GM18498 (cell line): ENCODE results near the gene UBE2G2.

ENCODE experiments used
- ATAC-seq: cut with Tn5 transposase; IDR thresholded peaks from one replicate; pipeline ENCODE4 v1.9.1; 2021; ENCODE audit warnings: mild to moderate bottlenecking, moderate library complexity; ENCODE audit not compliant: unreplicated experiment

UBE2G2 gene

DNA sequence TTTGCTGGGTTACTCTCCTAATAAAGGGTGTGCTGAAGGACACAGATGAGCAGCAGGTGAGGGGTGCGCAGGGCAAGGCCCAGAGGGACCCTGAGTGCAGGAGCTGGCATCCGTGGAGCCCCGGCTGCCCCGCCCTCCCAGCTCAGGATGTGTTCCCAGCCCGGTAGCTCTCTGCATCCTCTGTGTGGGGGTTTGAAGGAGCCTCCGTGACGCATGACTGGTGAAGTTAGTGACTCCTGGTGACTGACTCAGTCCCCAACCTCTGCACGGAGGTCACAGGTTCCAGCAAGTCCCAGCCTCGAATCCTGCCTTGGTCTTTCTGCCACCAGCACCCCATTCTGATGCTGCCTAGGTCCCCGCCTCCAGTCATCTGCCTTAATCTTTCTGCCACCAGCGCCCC, 68.7 kb downstream of the UBE2G2 start:
- no peak for ATAC-seq

DNA sequence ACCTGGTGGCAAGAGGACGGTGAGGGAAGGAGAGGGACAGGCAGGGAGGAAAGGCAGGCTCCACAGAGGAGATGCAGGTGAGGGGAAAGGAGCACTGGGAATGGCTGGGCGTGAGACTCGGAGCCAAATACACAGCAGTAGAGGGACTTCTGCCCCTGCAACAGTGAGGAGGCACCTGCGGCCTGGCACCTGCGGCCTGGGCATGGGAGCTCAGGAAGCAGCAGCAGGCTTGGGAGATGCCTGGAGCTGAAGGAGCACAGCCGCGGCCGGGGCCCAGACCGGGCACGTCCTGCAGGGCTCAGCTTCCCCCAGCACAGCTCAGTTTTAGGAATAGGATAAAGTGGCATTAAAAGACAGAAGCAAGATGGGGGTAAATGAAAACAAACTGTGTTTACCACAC, 69.4 kb downstream of the UBE2G2 start:
- no peak for ATAC-seq

DNA sequence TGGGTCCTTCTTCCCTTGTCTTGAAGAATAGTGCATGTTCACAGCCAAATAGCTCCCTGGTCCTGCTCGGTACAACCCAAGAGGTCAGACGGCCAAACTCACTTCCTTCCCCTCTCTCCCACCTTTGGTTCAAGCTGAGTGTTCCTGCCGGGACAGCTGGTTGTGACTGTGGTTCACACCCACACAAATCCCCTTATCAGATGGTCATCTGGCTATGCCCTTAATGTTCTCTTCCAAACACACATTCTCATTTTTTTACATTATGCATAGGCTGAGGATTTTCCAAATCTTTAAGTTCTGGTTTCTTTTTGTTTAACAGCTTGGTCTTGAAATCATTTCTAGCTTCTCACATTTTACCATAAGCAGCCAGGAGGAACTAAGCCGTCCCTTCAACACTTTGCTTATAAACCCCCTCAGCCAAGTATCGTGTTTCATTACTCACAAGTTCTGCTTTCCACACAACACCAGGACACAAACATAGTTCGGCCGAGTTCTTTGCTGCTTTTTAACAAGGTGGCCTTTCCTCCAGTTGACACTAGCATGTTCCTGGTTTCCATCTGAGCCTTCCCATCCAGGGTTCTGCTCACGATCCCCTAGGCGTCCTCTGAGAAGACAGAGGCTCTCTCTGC, 70.6 kb downstream of the UBE2G2 start:
- ATAC-seq: no peak

- ATAC-seq: no peak
These were observed 71.6 kb downstream of the UBE2G2 start for GRCh38 chr21:44730028-44730395.

DNA sequence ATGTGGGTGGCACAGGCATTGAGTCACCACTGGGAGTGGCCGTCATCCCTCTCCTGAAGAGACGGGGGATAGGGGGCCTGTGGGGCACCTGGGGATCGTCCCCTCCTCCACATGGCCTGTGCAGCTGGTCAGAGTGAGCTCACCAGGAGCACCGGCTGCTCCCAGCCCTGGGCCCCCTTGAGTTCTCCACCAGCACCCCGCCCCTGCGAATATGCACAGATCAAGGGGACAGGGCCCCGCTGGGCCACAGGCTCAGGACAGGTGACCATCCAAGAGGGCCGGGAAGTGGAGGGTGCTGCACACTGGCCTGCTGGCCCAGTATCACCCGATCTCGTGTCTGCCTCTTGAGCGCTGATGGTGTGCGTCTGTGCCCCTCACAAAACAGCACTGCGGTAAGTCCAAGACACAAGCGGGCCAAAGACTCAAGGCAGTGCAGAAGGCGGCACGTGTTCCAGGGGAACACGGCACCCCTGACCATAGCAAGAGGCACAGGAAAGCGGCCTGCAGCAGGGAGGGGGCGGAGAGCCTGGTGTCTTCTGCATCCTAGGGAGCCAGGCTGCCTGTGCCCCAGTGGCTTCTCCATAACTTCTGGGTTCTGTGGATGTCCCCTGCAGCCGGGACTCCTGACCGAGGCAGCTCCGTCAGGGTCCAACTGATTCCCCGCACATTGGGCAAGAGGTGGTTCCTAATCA, 72.1 kb downstream of the UBE2G2 start:
- ATAC-seq: no peak

DNA sequence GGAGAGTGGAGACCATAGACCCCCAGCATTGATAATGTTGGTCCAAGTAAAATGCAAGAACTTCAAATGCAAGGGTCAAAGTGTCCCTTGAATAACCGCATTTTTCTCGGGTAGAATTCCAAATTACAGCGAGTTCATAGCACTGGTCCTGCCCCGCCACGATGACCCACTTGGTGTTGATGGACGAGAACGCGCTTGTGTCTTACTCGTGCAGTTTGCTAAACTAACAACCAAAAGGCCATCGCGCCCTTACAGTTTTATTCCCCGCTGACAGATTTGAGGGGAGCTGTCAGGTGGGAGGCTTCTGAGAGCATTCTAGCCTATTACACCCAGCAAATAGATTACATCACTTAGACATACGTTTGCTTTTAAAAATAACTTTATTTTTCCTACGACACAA, 72.9 kb downstream of the UBE2G2 start:
- ATAC-seq: no peak

DNA sequence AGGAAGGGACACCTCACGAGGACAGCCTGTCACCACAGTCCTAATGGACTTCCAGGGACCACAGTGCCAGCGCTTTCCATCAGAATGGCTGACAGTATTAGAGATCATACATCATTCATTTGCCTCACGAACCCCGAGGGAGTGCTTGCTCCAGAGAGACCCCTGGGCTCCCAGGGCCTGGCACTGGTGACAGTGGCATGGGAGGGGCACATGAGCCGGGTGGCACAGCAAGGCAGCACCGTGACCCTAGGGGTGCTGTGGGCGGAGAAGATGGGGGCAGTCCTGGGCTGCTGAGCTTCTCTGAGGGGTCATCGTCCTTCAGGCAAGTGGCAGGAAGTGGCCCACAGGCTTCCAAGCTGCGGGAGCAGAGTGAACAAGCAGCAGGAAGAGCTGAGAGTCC, 73.9 kb downstream of the UBE2G2 start:
- ATAC-seq: no peak

DNA sequence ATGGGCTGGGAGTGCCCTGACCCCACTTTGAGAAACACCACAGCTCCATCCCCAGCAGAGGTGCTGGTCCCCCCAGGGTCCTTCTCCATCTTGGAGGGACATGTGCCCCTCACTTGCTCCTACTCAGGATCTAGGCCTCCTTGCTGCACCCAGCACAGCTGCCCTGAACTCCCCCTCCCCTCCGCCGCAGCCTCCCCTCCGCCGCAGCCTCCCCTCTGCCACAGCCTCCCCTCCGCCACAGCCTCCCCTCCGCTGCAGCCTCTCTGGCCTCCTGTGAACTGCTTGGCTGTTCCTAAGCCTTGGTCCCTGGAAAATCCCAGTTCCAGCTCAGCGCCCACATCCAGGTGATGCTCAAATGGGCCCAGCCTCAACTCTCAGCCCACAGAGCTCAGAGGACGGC, 74.3 kb downstream of the UBE2G2 start:
- ATAC-seq: no peak

DNA sequence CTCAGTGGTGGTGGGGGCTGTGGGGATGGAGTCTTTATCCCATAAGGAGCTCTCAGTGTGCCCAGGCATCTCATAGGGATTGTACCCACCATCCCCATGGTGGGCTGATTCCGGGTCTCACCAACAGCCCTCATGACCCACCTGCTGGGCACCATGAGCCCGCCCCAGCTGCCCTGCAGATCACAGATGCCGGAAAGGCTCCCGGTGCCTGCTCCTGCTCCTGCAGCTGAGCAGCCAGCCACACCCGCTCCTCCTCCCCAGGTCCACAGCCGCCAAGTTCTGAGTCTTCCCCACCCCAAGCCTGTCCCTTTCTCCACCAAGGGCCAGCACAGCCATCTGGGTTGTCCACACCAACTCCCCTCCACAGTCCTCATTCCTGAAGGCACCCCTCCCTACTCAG, 74.8 kb downstream of the UBE2G2 start:
- ATAC-seq: no peak

- no peak for ATAC-seq
These were observed 76.7 kb downstream of the UBE2G2 start for GRCh38 chr21:44724926-44725325.

- no peak for ATAC-seq
These were observed 77.4 kb downstream of the UBE2G2 start for GRCh38 chr21:44724196-44724595.

DNA sequence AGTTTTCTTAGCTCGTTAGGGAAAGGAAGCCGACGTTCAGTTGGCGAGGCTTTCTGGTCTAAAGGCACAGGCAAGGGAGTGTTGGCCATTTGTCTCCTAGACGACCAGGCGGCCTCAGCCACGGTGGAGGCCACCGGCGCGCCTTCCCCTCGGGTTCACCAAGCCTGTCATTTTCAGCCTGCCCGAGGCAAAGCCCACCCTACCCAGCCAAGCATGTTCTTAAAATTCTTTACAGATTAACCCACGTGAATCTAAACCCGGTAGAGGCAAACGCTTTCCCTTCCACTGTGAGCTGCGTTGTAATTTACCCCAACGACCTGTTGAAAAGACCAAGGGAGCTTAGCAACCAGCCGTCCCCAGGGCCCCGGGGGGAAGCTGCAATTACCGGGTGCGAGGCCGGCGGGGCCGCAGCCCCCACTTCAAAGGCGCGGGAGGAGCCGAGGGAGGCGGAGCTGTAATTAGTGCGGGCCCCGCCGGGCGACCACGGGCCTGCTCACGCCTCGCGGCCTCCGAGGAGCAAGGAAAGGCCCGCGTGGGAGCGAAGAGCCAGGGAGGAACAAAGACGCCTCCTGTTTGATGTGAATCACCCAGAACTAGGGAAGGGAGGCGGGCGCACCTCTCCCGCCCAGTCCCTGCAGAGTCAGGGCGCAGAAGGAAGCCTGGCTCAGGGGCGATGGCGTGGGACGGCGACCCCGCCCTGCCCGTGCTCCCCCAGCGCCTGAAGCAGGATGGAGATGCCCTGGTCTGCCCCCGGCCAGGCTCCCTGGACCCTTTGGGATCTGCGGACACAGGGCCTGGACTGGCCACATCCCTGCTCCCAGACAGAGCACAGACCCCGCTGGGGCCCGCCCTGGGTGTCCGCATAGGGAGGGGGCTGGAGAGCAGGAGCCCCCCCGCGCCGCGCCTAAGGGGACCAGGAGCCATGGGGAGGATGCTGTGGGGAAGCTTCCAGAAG, 78.2 kb downstream of the UBE2G2 start:
- ATAC-seq: no peak

GRCh38 chr21:44722731-44723130, 78.9 kb downstream of the UBE2G2 start:
- no peak for ATAC-seq

GRCh38 chr21:44720170-44720569, 81.5 kb downstream of the UBE2G2 start:
- ATAC-seq: no peak
